ENCODE results near the gene A3GALT2.

A3GALT2 gene

GRCh38 chr1:33270808-33271465 lies 50.0 kb downstream of the A3GALT2 start:
- no peak for DNase-seq

- DNase-seq = no peak
These were observed 50.5 kb downstream of the A3GALT2 start for GRCh38 chr1:33270379-33270778.

- DNase-seq = no peak
These were observed 51.3 kb downstream of the A3GALT2 start for GRCh38 chr1:33269621-33270020.

GRCh38 chr1:33268927-33269610 lies 51.8 kb downstream of the A3GALT2 start:
- DNase-seq = no peak

- no peak for DNase-seq
These were observed 52.4 kb downstream of the A3GALT2 start for GRCh38 chr1:33268457-33268856.

- no peak for DNase-seq
These were observed 53.3 kb downstream of the A3GALT2 start for GRCh38 chr1:33267468-33268205.

GRCh38 chr1:33266766-33267165 lies 54.1 kb downstream of the A3GALT2 start:
- DNase-seq = no peak

- DNase-seq = no peak
These were observed 54.9 kb downstream of the A3GALT2 start for GRCh38 chr1:33265780-33266605.

- DNase-seq = no peak
These were observed 56.9 kb downstream of the A3GALT2 start for GRCh38 chr1:33263890-33264504.

- DNase-seq = no peak
These were observed 59.6 kb downstream of the A3GALT2 start for GRCh38 chr1:33261344-33261743.

- peak; percentile 33 to 50 (median 48) for DNase-seq
These were observed 60.5 kb downstream of the A3GALT2 start for GRCh38 chr1:33260439-33260838.

GRCh38 chr1:33259879-33260278 lies 61.0 kb downstream of the A3GALT2 start:
- DNase-seq = no peak

- no peak for DNase-seq
These were observed 62.1 kb downstream of the A3GALT2 start for GRCh38 chr1:33258788-33259274.

- no peak for DNase-seq
These were observed 62.9 kb downstream of the A3GALT2 start for GRCh38 chr1:33257772-33258712.

- no peak for DNase-seq
These were observed 63.6 kb downstream of the A3GALT2 start for GRCh38 chr1:33257207-33257771.

Data from NCI-H1417 (cell line).